Testis (tissue), 2 donors: ENCODE measurements around the gene ANKRD28.

ENCODE experiments used
- CTCF ChIP-seq, 3 experiments: fragments of 450-650 bp in 2 of 3; fragments of 200-600 bp in 1 of 3; sonication (generic) in 1 of 3; IDR thresholded peaks; one replicate each; pipeline ENCODE4 v1.5.1; 2016 to 2019; ENCODE audit warnings: antibody characterized with exemption in 3 of 3, mild to moderate bottlenecking in 2 of 3, moderate library complexity in 1 of 3
- POLR2A ChIP-seq: fragments of 450-650 bp; IDR thresholded peaks from one replicate; pipeline ENCODE4 v1.6.1; 2017; ENCODE audit warnings: antibody characterized with exemption, mild to moderate bottlenecking, moderate library complexity

GRCh38 chr3:15649341-15649740 lies 148.4 kb downstream of the ANKRD28 start:
- TF ChIP-seq CTCF (IDR thresholded peaks at IDR 0.05), result no peak
- TF ChIP-seq POLR2A, result no peak
